HG02759 (cell line): Measurements from ENCODE around the gene GPR89B.
"Not testable (repeated sequence)": the region's sequence is repeated elsewhere in the genome, so short reads cannot be mapped to it uniquely, and the experiment has no call there.

Source experiments
- ATAC-seq: cut with Tn5 transposase; IDR thresholded peaks from one replicate; pipeline ENCODE4 v1.9.1; 2021; ENCODE audit warnings: mild to moderate bottlenecking, moderate library complexity; ENCODE audit not compliant: unreplicated experiment

Gene GPR89B

GRCh38 chr1:148027004-148027403 is 98.8 kb downstream of the GPR89B start:
- not testable (repeated sequence) for ATAC-seq

DNA sequence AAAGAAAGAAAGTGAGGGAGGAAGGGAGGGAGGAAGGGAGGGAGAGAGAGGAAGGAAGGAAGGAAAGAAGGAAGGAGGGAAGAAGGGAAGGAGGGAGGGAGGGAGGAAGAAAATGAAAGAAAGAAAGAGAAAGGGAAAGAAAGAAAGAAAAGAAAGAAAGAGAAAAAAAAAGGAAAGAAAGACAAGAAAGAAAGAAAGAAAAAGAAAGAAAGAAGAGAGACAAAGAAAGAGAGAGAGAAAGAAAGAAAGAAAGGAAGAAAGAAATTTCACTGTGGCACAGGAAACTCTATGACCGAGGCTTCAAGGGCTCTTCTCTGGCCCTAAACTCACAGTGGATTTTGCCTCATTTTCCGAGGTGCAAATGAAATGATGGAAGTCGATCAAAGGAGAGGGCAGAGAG is 104.0 kb downstream of the GPR89B start:
- ATAC-seq, result not testable (repeated sequence)

GRCh38 chr1:148032690-148033089 is 104.5 kb downstream of the GPR89B start:
- peak; percentile 50 for ATAC-seq

GRCh38 chr1:148033147-148033546 is 104.9 kb downstream of the GPR89B start:
- not testable (repeated sequence) for ATAC-seq

DNA sequence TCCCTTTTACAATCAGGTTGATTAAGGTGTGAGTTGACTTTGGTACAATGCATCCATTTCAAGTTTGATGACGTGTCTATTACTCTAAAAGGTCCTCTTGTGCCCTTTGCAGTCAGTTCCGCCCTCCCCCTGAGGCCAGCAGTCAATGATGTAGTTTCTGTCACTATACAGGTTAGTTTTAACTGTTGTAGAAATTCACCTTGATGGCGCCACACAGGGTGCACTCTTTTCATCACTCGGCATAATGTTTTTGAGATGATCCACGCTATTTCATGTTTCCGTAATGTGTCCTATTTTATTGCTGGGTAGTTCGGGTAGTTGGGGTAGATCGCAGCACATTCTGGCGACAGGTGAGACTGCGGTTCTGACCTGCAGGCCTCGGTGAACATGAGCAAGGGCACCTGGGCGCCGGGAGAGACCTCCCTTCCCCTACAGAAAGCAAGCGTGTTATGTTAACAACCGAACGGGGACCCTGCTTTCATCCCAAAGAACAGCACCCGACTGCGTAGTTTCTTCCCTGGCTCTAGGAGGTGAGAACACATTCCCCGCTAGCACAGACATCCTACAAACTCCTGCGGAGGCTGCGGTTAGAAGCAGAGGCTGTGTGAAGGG is 109.7 kb downstream of the GPR89B start:
- peak; percentile 14 for ATAC-seq

GRCh38 chr1:148038462-148039333 is 110.5 kb downstream of the GPR89B start:
- ATAC-seq, result peak; percentile 79
